Upper lobe of left lung (tissue), 6 donors: Measurements from ENCODE around the gene SNX15. TPM values are rescaled to one million over a fixed set of nuclear protein-coding genes. Genes with fewer than 3 reads are reported as not detected.

Experiments
- ATAC-seq, 2 donors: fragments of 200-7000 bp; cut with Tn5 transposase; one replicate each; pipeline ENCODE4 v1.9.1; 2022; ENCODE audit warnings: mild to moderate bottlenecking in 2 of 2, moderate library complexity in 2 of 2; ENCODE audit not compliant: low FRiP score in 2 of 2
- DNase-seq, 2 donors: peaks; one replicate each; pipeline ENCODE4 v3.0.0-alpha.2; 2019 to 2020
- H3K27ac ChIP-seq, 4 donors: fragments of 200-600 bp; sonication (generic); one replicate each; pipeline ENCODE4 v1.5.1; 2016 to 2019
- H3K27me3 ChIP-seq, 4 donors: fragments of 200-600 bp; sonication (generic); one replicate each; pipeline ENCODE4 v1.5.1; 2017 to 2019
- H3K36me3 ChIP-seq, 4 donors: fragments of 200-600 bp; sonication (generic); one replicate each; pipeline ENCODE4 v1.5.1; 2016 to 2019
- H3K4me1 ChIP-seq, 4 donors: fragments of 200-600 bp; sonication (generic); one replicate each; pipeline ENCODE4 v1.5.1; 2018 to 2019
- H3K4me3 ChIP-seq, 4 donors: fragments of 200-600 bp; sonication (generic); one replicate each; pipeline ENCODE4 v1.5.1; 2017 to 2019; ENCODE audit warnings: mild to moderate bottlenecking in 2 of 4, moderate library complexity in 1 of 4
- H3K9me3 ChIP-seq, 4 donors: fragments of 200-600 bp; sonication (generic); one replicate each; pipeline ENCODE4 v1.5.1; 2018 to 2019
- CTCF ChIP-seq, 6 experiments: fragments of 450-650 bp in 4 of 6; fragments of 200-600 bp in 2 of 6; sonication (generic) in 2 of 6; IDR thresholded peaks; one replicate each; pipeline ENCODE4 v1.5.1; 2016 to 2019; ENCODE audit warnings: antibody characterized with exemption in 6 of 6
- EP300 ChIP-seq, 4 donors: sonication (generic); formaldehyde crosslinking; IDR thresholded peaks; one replicate each; pipeline ENCODE4 v1.5.1; 2017; ENCODE audit warnings: antibody characterized with exemption in 4 of 4, control low read depth in 2 of 4
- POLR2A ChIP-seq, 4 donors: fragments of 450-650 bp; IDR thresholded peaks; one replicate each; pipeline ENCODE4 v1.5.1; 2016 to 2017; ENCODE audit warnings: antibody characterized with exemption in 4 of 4, mild to moderate bottlenecking in 2 of 4
- POLR2AphosphoS5 ChIP-seq, 2 donors: sonication (generic); formaldehyde crosslinking; IDR thresholded peaks; one replicate each; pipeline ENCODE4 v1.5.1; 2017; ENCODE audit warnings: antibody characterized with exemption in 2 of 2
- WGBS, 2 donors: methylation state at CpG; one replicate each; pipeline ENCODE4 v1.1.5; 2017 to 2018; 5-methylcytosine and 5-hydroxymethylcytosine counted together
- total RNA-seq, 6 donors: library from RNA; depleted of rRNA in 4 of 6; stranded (reverse); fragments of >200 nt in 4 of 6; gene quantifications; one replicate each; pipeline versions ENCODE4 v1.1.0 to v1.2.1, GENCODE V29; 2016 to 2021
- donor health status: DM: no; HTN: no; CAD: no; lungs with moderate emphysema.
- donor health status: DM: no; HTN: yes; CAD: no; lungs with severe emphysema.

SNX15 gene
- total RNA-seq, 6 donors from 2014 or later = 14.7 to 32.1 (median 21.2) TPM

DNA sequence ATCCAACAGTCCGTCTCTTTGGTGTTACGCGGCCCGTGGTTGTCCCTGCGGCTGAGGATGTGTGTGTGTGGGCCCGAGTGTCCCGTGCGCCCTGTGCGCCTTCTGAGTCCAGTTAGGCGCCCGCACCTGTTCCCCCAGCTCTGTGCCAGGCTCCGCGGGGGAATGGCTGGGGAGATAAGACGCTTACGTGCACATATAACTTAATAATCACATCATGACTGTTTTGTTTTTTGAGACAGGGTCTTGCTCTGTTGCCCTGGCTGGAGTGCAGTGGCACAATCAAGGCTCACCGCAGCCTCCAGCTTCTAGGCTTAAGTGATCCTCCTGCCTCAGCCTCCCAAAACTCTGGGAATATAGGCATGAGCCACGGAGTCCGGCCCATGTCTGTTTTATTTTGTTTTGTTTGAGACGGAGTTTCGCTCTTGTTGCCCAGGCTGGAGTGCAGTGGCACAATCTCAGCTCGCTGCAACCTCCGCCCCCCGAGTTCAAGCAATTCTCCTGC is 12.5 kb upstream of the SNX15 start:
- WGBS, 2 donors = 41 to 90% methylated on average over 8 to 18 of the region's 23 CpGs
- H3K36me3 ChIP-seq = peaks cover 0 to 13% (median 9%) of the 10 kb centered on the region in 4 donors
- H3K4me1 ChIP-seq = peaks cover 15 to 27% (median 21%) of the 10 kb centered on the region in 4 donors
- ATAC-seq (peak in 1 of 2 donors; percentile 3), DNase-seq (no peak)
- H3K9me3 ChIP-seq = no peaks in the 10 kb centered on the region
- H3K27me3 ChIP-seq = no peaks in the 10 kb centered on the region
- TF ChIP-seq POLR2A (IDR thresholded peaks at IDR 0.05) = no peak
- TF ChIP-seq CTCF (IDR thresholded peaks at IDR 0.05) = no peak
- no peak for TF ChIP-seq EP300 (IDR thresholded peaks at IDR 0.05)
- peak overlapping the region; percentile 95 to 98 (median 97) for H3K27ac ChIP-seq
- H3K4me3 ChIP-seq = peak overlapping the region; percentile 56 to 83 (median 68)

- Histone ChIP-seq H3K9me3 (no peaks in the 10 kb centered on the region), H3K27me3 (no peaks in the 10 kb centered on the region), H3K4me3 (no peak overlapping the region), H3K36me3 (peaks cover 0 to 31% (median 21%) of the 10 kb centered on the region in 4 donors), H3K4me1 (peaks cover 15 to 27% (median 21%) of the 10 kb centered on the region in 4 donors), H3K27ac (no peak overlapping the region)
- TF ChIP-seq POLR2A (IDR thresholded peaks at IDR 0.05) (no peak), CTCF (IDR thresholded peaks at IDR 0.05) (no peak), POLR2AphosphoS5 (IDR thresholded peaks at IDR 0.05) (no peak), EP300 (IDR thresholded peaks at IDR 0.05) (no peak)
- no peak for ATAC-seq
- no peak for DNase-seq
- WGBS, 2 donors = 92 to 98% methylated on average over 4 of the region's 4 CpGs
Observed at GRCh38 chr11:65016705-65017104, 10.5 kb upstream of the SNX15 start.

DNA sequence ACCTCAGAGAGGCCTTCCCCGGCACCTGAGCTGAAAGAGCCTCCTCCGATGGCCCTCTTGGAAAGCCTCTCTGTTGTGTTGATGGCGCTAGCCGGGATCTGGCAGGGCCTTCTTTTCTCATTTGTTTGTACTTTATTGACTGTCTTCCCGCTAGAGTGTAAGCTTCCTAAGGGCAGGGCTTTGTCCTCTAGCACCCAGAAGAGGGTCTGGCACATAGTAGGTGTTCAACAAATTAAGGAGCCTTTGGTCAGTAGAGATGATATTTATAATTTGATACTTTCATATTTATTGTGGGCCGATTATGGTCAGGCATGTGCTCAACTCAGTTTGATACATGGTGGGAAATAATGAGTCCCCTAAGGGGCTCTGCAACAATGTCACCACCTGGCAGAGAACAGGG is 9.3 kb upstream of the SNX15 start:
- DNase-seq (no peak), ATAC-seq (no peak)
- no peaks in the 10 kb centered on the region for H3K9me3 ChIP-seq
- TF ChIP-seq POLR2A (IDR thresholded peaks at IDR 0.05) = no peak
- WGBS, 2 donors = 93 to 96% methylated on average over 6 of the region's 6 CpGs
- H3K4me1 ChIP-seq = peaks cover 11 to 23% (median 15%) of the 10 kb centered on the region in 4 donors
- H3K27ac ChIP-seq = no peak overlapping the region
- no peaks in the 10 kb centered on the region for H3K27me3 ChIP-seq
- H3K4me3 ChIP-seq = no peak overlapping the region
- H3K36me3 ChIP-seq = peaks cover 0 to 37% (median 27%) of the 10 kb centered on the region in 4 donors

- WGBS, 2 donors = 85% methylated on average over 7 of the region's 7 CpGs
- H3K27me3 ChIP-seq = no peaks in the 10 kb centered on the region
- TF ChIP-seq POLR2A (IDR thresholded peaks at IDR 0.05) (no peak), EP300 (IDR thresholded peaks at IDR 0.05) (no peak), CTCF (IDR thresholded peaks at IDR 0.05) (no peak), POLR2AphosphoS5 (IDR thresholded peaks at IDR 0.05) (no peak)
- no peaks in the 10 kb centered on the region for H3K9me3 ChIP-seq
- H3K36me3 ChIP-seq = peaks cover 0 to 37% (median 27%) of the 10 kb centered on the region in 4 donors
- ATAC-seq (no peak), DNase-seq (no peak)
- no peak overlapping the region for H3K27ac ChIP-seq
- peaks cover 5 to 11% (median 9%) of the 10 kb centered on the region in 4 donors for H3K4me1 ChIP-seq
- H3K4me3 ChIP-seq = no peak overlapping the region
Observed at GRCh38 chr11:65019824-65020223, 7.4 kb upstream of the SNX15 start.

GRCh38 chr11:65021003-65021402 is 6.2 kb upstream of the SNX15 start:
- Histone ChIP-seq H3K27me3 (no peaks in the 10 kb centered on the region), H3K4me1 (no peaks in the 10 kb centered on the region), H3K4me3 (no peak overlapping the region), H3K27ac (no peak overlapping the region), H3K9me3 (no peaks in the 10 kb centered on the region), H3K36me3 (peaks cover 0 to 37% (median 27%) of the 10 kb centered on the region in 4 donors)
- ATAC-seq (no peak), DNase-seq (no peak)
- TF ChIP-seq CTCF (IDR thresholded peaks at IDR 0.05) (no peak), EP300 (IDR thresholded peaks at IDR 0.05) (no peak), POLR2AphosphoS5 (IDR thresholded peaks at IDR 0.05) (no peak), POLR2A (IDR thresholded peaks at IDR 0.05) (no peak)
- WGBS, 2 donors = 77 to 79% methylated on average over 3 of the region's 3 CpGs
